Fibroblast of skin of scalp (primary cell): Measurements from ENCODE around the gene SRPK3.
A peak's percentile ranks its signal among the peaks of the same experiment; 100 is the strongest.
"Not testable (repeated sequence)": the region's sequence is repeated elsewhere in the genome, so short reads cannot be mapped to it uniquely, and the experiment has no call there.

Source experiments
- DNase-seq: peaks from one replicate; pipeline ENCODE4 v3.0.0-alpha.2; 2013

The SRPK3 gene

DNA sequence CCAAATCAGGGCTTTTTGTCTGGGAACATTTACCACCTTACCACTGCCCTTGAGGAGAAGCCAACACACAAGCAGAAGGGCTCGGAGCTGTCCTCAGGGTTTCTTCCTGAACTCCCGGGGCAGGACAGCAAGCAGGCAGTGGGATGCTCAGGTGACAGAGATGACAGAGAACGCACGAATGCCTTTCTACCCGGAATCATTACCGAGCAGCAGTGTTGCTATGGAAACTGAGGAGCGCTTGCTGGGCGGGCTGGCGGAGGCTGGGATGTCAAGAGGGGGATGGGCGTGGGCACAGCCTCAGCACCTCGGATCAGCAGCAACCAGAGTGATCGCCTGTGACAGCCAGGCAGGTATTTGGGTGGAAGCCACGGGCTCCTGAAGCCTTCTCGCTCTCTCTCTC is 31.4 kb downstream of the SRPK3 start:
- no peak for DNase-seq

DNA sequence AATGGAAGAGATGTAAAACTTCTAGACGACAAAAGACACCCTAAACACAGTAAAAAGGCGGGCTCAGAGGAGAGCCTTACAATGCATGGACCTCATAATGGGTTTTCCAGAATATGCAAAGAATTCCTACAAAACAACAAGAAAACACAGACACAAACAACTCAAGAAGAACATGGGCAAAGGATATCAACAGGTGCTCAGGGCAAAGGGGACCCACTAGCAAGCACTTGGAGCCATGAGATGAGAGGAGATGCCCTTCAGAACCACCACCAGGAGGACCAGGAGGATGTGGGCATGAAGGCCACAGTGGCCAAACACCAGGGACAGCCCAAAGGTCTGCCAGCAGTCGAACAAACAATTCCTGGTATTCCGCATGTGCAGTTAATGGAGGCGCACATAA is 32.3 kb downstream of the SRPK3 start:
- no peak for DNase-seq

GRCh38 chrX:153814591-153815315 is 33.9 kb downstream of the SRPK3 start:
- DNase-seq = no peak

- no peak for DNase-seq
Measured at GRCh38 chrX:153816831-153817690, 36.2 kb downstream of the SRPK3 start.

DNA sequence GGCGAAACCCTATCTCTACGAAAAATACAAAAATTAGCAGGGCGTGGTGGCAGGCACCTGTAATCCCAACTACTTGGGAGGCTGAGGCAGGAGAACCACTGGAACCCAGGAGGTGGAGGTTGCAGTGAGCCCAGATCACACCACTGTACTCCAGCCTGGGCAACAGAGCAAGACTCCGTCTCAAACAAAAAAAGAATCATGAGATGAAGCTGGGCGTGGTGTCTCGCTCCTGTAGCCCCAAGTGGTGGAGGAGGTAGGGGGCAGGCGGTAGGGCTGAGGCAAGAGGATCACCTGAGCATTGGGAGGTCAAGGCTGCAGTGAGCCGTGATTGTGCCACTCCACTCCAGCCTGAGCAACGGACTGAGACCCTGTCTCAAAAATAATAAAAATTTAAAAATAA is 37.2 kb downstream of the SRPK3 start:
- DNase-seq = not testable (repeated sequence)

DNA sequence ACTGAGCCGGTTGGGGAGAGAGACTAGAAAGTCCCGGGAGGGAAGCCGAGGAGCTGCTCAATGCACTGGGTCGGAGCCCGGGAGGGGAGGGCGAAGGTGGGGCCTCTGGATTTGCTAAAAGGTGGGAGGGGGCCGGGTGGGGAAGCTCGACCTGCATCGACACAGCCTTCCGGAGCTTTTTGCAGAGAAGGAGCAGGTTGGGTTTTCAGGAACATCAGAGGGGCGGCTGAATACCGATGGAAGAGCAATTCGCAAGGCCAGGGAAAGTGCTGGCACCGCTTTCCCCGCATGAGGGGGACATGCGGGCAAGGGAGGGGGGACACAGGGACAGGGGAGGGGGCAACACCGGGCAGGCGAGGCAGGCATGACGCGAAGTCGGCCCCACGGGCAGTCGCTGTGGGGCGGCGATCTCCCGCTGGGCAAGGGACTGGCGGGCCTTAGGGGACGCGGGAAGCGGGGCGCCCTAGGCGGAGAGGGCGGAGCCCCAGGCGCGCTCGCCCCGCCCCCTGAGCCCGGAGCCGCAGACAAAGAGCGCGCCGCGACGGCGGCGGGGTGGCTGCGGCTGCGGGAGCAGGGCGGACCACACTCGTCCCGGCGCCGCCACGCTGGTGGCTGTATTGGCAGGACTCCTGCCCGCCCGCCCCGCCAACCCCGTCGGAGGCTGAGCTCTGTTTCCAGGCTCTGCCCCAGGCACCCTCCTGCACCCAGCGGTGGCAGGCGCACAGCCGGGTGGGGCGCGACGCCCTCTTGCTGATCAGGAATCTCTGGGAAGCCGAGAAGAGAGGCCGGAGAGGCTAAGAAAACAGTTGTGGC is 37.9 kb downstream of the SRPK3 start:
- DNase-seq = peak; percentile 23

DNA sequence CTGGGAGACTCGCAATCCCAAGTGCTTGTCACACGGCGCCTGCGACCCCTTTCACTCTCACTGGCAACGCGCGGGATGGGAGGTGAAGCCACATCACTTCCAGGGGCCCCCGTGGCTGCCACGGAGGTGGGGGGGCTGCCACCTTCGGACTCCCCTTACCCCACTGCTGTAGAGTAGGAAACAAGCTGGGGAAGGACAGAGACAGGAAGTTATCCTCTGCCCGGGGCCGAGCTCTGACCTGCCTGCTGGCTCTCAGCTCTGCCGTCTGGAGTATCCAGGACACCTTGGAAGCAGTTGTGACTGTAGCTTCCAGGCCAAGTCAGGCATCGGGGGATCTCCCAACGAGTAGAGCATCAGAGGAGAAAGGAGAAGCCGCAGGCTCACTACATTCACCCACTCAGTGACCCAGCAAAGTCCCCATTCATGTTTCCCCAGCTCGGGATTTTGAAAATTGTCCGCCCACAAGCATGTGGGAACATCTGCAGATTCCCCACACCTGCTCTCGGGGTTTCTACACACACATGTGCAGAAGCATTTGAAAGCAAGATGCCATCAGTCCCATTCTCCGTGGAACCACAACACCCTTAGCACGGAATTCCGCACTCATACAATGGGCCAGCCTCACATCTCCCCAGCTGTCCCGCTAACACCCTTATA is 38.7 kb downstream of the SRPK3 start:
- DNase-seq = no peak

DNA sequence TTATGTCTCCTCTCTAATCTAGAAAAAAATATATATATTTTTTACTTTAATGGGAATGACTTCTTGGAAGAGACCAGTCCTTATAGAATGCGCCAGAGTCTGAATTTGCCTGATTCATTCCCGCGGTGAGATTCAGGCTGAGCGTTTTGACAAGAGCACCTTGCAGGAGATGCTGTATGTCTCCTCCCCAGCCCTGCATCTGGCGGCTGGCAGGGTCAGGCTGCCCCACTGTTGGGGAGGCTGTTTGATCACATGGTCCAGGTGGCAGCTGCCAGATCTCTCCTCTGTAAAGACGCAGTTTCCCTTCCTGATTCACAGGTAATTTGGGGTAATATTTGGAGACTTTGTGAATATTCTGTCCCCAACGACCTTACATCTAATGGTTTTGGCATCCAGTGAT is 39.8 kb downstream of the SRPK3 start:
- no peak for DNase-seq

DNA sequence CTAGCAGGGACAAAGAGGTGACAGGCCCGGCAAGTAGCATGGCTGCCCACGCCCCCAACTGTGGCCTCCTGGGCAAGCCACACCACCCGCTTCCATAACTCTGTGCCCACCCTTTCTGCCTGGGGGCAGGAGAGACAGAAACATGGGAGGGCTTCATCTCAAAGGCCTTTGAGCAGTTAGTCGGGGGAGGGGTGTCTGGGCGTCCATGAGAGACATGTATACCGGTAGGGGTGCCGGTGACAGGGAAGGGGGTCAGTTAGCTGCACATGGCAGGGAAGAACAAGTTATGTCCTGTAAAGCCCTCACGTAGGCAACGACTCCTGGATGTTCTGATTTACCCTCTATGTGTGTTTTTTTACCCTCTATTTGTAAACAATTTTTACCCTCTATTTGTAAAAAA is 40.2 kb downstream of the SRPK3 start:
- DNase-seq = no peak

GRCh38 chrX:153824348-153824747 is 43.5 kb downstream of the SRPK3 start:
- no peak for DNase-seq

- no peak for DNase-seq
Measured at GRCh38 chrX:153825042-153825441, 44.2 kb downstream of the SRPK3 start.

GRCh38 chrX:153827016-153827415 is 46.2 kb downstream of the SRPK3 start:
- DNase-seq = no peak

GRCh38 chrX:153827903-153828302 is 47.1 kb downstream of the SRPK3 start:
- DNase-seq = no peak

GRCh38 chrX:153828308-153828707 is 47.5 kb downstream of the SRPK3 start:
- no peak for DNase-seq

DNA sequence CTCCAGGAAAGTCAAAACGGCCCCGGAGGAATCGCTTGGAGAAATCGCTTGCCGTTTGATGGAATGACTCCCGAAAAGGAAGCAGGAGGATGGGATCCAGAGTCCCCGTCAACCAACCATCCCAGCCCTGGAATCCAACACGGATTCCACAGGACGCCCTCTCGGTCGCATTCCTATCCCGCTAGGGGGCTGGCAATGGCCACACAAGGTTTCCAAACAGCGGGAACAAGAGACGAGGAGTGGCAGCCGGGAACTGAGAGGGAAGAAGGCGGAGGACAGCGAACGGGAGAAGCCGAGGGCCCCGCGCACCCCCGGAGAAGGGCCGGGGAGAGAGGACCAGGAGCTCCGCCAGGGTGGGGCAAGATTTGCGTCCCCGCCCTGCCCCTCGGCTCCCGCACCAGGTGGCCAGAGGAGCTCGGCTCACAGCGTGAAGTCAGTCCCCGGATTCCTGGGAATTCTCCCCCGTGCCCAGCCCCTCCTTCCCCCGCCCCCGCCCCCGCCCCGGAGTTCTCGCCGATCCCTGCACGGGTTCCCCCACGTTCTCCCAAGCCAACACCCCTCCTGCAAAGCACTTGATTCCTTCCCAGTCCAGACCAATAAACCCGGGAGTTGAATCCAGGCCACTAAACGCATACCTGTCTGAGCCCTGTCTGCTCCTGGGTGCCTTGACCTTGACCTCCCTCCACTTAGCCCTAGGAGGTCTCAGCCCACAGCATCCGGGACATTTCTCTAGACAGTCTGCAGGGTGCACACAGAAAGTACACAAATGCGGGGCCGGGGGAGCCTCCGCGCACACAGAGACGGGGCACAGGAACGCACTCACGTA is 48.1 kb downstream of the SRPK3 start:
- DNase-seq = peak; percentile 65

- no peak for DNase-seq
Measured at GRCh38 chrX:153829549-153829798, 48.6 kb downstream of the SRPK3 start.

DNA sequence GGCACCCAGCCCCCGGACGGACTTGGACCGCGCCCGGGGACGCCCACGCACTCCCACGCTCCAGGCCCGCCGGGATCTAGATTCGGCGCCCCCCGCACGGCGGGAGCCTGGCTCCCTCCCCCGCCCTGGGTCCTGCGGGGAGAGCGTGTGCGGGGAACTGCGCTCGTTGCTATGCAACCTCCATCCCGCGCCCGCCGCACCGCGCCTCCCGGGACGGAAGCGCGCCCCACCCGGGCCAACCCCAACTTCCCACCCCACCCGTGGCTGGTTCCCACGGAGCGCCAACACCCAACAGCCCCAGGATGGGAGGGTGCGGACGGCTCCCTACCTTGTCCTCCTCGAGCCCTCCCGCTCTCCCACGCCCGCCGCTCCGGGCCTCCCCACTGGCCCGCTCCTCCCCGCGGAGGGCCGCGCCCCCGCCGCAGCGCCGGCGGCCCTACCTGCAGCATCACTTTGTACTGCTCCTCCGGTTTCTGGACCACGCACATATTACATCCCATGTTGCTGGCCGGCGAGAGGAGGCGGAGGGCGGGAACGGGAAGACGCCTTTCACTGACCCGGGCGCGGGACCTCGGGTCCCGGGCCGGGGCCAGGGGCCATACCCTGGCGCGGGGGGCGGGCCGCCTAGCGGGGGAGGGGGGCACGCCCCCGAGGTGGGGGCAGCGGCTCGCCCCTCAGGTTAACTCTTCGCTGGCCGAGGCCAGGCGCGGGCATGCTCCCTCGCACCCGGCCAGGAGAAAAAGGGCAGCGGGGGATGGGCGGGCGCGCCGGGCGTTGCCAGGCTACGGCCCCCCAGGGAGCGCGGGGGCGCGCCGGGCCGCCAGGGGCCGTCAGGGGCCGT is 49.2 kb downstream of the SRPK3 start, which contains the start of gene PDZD4:
Gene PDZD4 (minus strand): TSS at position 746 of the 841 bp plus-strand sequence. CDS start 246 bp downstream, at position 500.
- DNase-seq = no peak

DNA sequence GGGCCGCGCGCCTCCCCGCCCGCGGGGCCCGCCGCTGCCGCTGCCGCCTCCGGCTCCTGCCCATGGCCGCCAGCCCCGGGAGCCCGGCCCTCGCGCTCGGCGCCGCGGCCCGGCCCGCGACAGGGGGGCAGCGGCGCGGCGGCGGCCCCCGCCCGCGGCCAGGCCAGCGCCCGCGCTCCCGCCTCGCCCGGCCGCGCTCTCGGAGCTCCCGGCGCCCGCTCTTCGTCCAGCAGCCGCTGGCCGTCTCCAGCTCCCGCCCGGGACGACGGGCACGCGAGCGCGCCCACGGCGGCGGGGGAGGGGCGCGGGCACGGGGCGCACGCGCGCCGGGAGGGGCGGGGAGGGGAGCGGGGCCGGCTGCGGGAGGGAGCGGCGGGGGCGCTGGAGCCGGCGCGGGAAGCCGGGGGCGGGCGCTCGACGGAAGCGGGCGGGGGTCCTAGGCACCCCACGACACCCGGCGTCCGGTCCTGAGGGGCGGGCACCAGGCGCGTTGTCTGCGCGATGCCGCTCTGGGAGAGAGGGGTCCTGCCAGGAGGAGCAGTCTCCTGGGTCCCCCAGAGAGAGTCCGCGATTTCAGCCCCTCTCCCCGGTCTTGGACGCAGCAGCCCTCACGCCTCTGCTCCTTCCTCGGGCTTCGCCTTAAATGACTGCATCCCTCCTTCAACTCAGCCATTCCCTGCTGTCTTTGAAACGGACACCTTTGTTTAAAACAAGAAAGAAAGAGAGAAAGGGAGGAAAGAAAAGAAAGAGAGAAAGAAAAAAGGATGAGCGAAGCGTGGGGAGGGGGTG is 50.0 kb downstream of the SRPK3 start:
- DNase-seq = no peak

GRCh38 chrX:153831429-153832150 is 50.7 kb downstream of the SRPK3 start:
- DNase-seq = no peak
